Measurements from ENCODE around the gene PDGFD.

DNA sequence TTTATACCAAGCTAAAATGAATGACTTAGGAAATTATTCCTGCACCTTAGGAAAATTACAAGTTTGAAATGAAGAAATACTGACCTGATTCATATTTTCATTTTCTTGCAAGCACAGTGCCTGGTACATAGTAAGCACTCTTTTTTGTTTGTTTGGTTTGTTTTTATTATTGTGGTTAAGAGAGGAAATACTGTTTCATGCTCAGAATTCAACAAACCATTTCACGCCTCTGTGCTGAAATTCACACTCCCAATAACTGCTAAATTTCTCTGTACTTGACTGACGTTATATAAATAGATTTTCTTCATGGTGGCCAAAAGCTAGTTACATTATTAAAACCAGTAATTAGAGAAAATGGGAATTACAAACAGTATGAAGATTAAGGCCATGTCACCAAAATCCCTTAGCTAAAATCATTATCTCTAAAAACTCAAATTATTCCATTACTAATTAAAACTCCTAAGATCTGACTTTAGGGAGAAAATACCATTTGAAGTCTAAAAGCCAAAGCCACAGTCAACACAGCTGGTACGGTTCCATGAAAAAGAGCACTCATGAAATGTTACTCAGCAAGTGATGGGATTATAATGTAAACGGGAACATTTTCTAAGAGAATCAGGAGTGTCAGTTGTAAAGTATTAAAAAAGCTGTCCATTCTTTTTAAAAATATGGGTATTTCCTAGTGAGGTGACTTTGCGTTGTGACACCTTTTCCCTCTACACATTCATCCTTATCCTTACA, 205.3 kb downstream of the PDGFD start:
- TF ChIP-seq, protein P1, sequence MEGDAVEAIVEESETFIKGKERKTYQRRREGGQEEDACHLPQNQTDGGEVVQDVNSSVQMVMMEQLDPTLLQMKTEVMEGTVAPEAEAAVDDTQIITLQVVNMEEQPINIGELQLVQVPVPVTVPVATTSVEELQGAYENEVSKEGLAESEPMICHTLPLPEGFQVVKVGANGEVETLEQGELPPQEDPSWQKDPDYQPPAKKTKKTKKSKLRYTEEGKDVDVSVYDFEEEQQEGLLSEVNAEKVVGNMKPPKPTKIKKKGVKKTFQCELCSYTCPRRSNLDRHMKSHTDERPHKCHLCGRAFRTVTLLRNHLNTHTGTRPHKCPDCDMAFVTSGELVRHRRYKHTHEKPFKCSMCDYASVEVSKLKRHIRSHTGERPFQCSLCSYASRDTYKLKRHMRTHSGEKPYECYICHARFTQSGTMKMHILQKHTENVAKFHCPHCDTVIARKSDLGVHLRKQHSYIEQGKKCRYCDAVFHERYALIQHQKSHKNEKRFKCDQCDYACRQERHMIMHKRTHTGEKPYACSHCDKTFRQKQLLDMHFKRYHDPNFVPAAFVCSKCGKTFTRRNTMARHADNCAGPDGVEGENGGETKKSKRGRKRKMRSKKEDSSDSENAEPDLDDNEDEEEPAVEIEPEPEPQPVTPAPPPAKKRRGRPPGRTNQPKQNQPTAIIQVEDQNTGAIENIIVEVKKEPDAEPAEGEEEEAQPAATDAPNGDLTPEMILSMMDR (conservative IDR thresholded peaks at IDR 0.05 in 1 of 2, IDR thresholded peaks at IDR 0.05 in 1 of 2; ENCODE audit: extremely low read depth in 1 of 2, insufficient read depth in 1 of 2, low read depth in 1 of 2, low read length in 2 of 2) = no peak
- no peak for TF ChIP-seq EZH2 (IDR thresholded peaks at IDR 0.05; ENCODE audit: borderline replicate concordance, low read length)
